Transverse colon (tissue), 4 donors: ENCODE results near the gene ETFBKMT.

Experiments used
- EP300 ChIP-seq: sonication (generic); formaldehyde crosslinking; IDR thresholded peaks from one replicate; pipeline ENCODE4 v1.6.1; 2017; ENCODE audit warnings: antibody characterized with exemption, low read depth
- POLR2AphosphoS5 ChIP-seq, 3 donors: sonication (generic); formaldehyde crosslinking; IDR thresholded peaks; one replicate each; pipeline ENCODE4 v1.6.1; 2016; ENCODE audit warnings: antibody characterized with exemption in 3 of 3
- TF ChIP-seq, protein P1 (sequence below), 5 experiments: fragments of 200-600 bp in 3 of 5; fragments of 450-650 bp in 2 of 5; sonication (generic) in 3 of 5; IDR thresholded peaks; 1 replicate in 2 of 5; 2 replicates in 3 of 5; pipeline ENCODE4 v1.5.1; 2016 to 2017; ENCODE audit warnings: antibody characterized with exemption in 5 of 5, inconsistent platforms in 3 of 5, mild to moderate bottlenecking in 2 of 5, moderate library complexity in 1 of 5

DNA sequence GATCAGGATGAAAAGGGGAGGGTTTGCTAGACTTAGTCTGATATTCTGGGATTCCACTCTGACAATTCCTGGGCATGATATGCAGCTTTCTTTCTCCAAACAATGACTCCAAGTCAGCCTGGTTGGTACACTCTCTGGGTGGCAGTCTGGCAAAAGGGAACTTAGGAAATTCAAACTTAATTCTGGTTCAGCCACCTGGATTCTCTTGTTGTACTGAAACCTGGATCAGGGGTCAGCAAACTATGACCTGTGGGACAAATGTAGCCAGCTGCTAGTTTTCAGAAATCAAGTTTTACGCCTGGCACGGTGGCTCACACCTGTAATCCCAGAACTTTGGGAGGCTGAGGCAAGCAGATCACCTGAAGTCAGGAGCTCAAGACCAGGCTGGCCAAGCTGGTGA is 63.1 kb downstream of the ETFBKMT start:
- no peak for TF ChIP-seq POLR2AphosphoS5 (IDR thresholded peaks at IDR 0.05)
- TF ChIP-seq, protein P1, sequence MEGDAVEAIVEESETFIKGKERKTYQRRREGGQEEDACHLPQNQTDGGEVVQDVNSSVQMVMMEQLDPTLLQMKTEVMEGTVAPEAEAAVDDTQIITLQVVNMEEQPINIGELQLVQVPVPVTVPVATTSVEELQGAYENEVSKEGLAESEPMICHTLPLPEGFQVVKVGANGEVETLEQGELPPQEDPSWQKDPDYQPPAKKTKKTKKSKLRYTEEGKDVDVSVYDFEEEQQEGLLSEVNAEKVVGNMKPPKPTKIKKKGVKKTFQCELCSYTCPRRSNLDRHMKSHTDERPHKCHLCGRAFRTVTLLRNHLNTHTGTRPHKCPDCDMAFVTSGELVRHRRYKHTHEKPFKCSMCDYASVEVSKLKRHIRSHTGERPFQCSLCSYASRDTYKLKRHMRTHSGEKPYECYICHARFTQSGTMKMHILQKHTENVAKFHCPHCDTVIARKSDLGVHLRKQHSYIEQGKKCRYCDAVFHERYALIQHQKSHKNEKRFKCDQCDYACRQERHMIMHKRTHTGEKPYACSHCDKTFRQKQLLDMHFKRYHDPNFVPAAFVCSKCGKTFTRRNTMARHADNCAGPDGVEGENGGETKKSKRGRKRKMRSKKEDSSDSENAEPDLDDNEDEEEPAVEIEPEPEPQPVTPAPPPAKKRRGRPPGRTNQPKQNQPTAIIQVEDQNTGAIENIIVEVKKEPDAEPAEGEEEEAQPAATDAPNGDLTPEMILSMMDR (IDR thresholded peaks at IDR 0.05): no peak
- no peak for TF ChIP-seq EP300
